Measurements from ENCODE around the gene LRRC27. TPM values are rescaled to one million over a fixed set of nuclear protein-coding genes. Genes with fewer than 3 reads are reported as not detected.

Gene LRRC27
- total RNA-seq, 1 experiment from 2014 or later = 4.1 TPM

GRCh38 chr10:132420981-132421846, 89.2 kb downstream of the LRRC27 start:
- Histone ChIP-seq H3K79me2 (ENCODE audit: insufficient read depth, low read length) (peaks cover under 1% of the 10 kb centered on the region; the same call in 1 of the 2 replicates), H3K9me2 (ENCODE audit: insufficient read depth) (no peaks in the 10 kb centered on the region), H3K9me3 (ENCODE audit: control insufficient read depth in 1 of 2, insufficient read depth in 1 of 2, low read depth in 1 of 2, low read length in 2 of 2) (no peaks in the 10 kb centered on the region), H3K36me3 (ENCODE audit: control insufficient read depth in 1 of 2, insufficient read depth in 2 of 2, low read length in 2 of 2) (no peaks in the 10 kb centered on the region), H4K20me1 (ENCODE audit: insufficient read depth) (no peaks in the 10 kb centered on the region), H3K4me1 (ENCODE audit: control insufficient read depth in 1 of 2, insufficient read depth in 2 of 2, low read length in 2 of 2) (peaks cover 33 to 42% of the 10 kb centered on the region in 2 experiments), H3K4me2 (ENCODE audit: low read length) (peak overlapping the region; percentile 70), H3K27ac (ENCODE audit: low read depth, low read length) (peak overlapping the region; percentile 82), H3K27me3 (ENCODE audit: insufficient read depth, low read length) (no peaks in the 10 kb centered on the region), H3K9ac (ENCODE audit: low read length) (peak overlapping the region; percentile 55), H2AFZ (ENCODE audit: low read depth, low read length, poor library complexity, severe bottlenecking) (no peak overlapping the region), H3K4me3 (replicated peaks in 1 of 2; ENCODE audit: low read depth in 1 of 2, low read length in 2 of 2) (peak overlapping the region; percentile 22 to 33)
- DNase-seq (ENCODE audit: low read depth, low spot score) (no peak), ATAC-seq (peak; percentile 69)
- intact Hi-C loops (cut with micrococcal nuclease) = no loop called here
- RAD21 ChIA-PET (ENCODE audit: low non-redundant PET in 1 of 2, low total read pairs in 2 of 2, uncharacterized antibody in 2 of 2, unreplicated experiment in 2 of 2) = interaction anchor here in 1 of 2 experiments (0.9 kb wide), 1 partner anchor 26 kb away, joined by 7 read pairs; no protein-coding TSS in a partner anchor
- CTCF ChIA-PET = no interaction called here
- no TSS peak for BruUV-seq (replicated peaks)
- TF ChIP-seq SP1 (IDR thresholded peaks at IDR 0.05; ENCODE audit: low read depth) (0 out of 2 replicates have a peak, but pooled peaks have one; percentile 34), POLR2AphosphoS5 (IDR thresholded peaks at IDR 0.05; ENCODE audit: low read depth, low read length) (no peak), FOSL1 (IDR thresholded peaks at IDR 0.05; ENCODE audit: low read depth) (no peak), EGR1 (IDR thresholded peaks at IDR 0.05; ENCODE audit: low read depth) (peak; percentile 61), ELF1 (IDR thresholded peaks at IDR 0.05; ENCODE audit: borderline replicate concordance, low read depth) (no peak), TCF7L2 (IDR thresholded peaks at IDR 0.05; ENCODE audit: borderline replicate concordance, extremely low read depth, insufficient read depth, insufficient read length) (no peak), JUND (IDR thresholded peaks at IDR 0.05) (no peak), CBX3 (IDR thresholded peaks at IDR 0.05; ENCODE audit: low read depth) (no peak), SIN3A (IDR thresholded peaks at IDR 0.05; ENCODE audit: low read depth) (0 out of 2 replicates have a peak, but pooled peaks have one; percentile 27), MAX (IDR thresholded peaks at IDR 0.05) (no peak; the same call in 1 of the 2 replicates)
- POLR2A ChIA-PET = interaction anchor here (0.8 kb wide), 1 partner anchor 26 kb away, joined by 3 read pairs; no protein-coding TSS in a partner anchor
